ENCODE measurements around the gene FRG2C.
"Not testable (repeated sequence)": the region's sequence is repeated elsewhere in the genome, so short reads cannot be mapped to it uniquely, and the experiment has no call there.

- not testable (repeated sequence) for TF ChIP-seq CTCF (IDR thresholded peaks at IDR 0.05; ENCODE audit: low read length); EZH2 (optimal IDR thresholded peaks at IDR 0.05; ENCODE audit: low read depth, low read length); EZH2phosphoT487 (IDR thresholded peaks at IDR 0.05; ENCODE audit: low read length)
Measured at GRCh38 chr3:75670298-75671286, 6.5 kb downstream of the FRG2C start.
